ENCODE measurements around the gene AGBL1.

Gene AGBL1

DNA sequence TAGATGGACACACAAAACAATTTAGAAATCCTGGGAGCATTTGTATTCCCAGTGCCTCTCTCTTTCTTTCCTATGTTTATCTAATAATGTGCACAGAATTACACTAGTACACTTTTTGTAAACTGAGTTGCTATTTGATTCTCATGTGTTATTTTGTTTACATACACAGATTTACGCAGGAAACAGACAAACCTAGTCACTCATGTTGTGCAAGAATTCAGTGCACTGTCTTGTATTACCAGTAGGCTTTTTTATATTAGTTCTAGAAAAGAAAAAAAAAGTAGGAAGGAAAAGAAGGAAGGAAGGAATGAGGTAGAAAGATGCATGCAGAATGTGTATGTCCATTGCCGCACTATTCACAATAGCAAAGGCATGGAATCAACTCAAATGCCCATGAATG, 257.4 kb downstream of the AGBL1 start:
- Histone ChIP-seq H3K4me3 (replicated peaks; ENCODE audit: insufficient read depth, low read length) (no peak overlapping the region), H3K27me3 (ENCODE audit: insufficient read depth, poor library complexity, severe bottlenecking) (no peaks in the 10 kb centered on the region), H3K27ac (replicated peaks) (no peak overlapping the region)
- no peak for DNase-seq (ENCODE audit: low read depth in 1 of 2, low spot score in 1 of 2)
- TF ChIP-seq SPI1 (IDR thresholded peaks at IDR 0.05; ENCODE audit: borderline replicate concordance, low read depth) (no peak), GABPA (IDR thresholded peaks at IDR 0.05; ENCODE audit: low read depth) (no peak), POLR2AphosphoS5 (IDR thresholded peaks at IDR 0.05; ENCODE audit: low read depth) (no peak)
- TF ChIP-seq, protein P1, sequence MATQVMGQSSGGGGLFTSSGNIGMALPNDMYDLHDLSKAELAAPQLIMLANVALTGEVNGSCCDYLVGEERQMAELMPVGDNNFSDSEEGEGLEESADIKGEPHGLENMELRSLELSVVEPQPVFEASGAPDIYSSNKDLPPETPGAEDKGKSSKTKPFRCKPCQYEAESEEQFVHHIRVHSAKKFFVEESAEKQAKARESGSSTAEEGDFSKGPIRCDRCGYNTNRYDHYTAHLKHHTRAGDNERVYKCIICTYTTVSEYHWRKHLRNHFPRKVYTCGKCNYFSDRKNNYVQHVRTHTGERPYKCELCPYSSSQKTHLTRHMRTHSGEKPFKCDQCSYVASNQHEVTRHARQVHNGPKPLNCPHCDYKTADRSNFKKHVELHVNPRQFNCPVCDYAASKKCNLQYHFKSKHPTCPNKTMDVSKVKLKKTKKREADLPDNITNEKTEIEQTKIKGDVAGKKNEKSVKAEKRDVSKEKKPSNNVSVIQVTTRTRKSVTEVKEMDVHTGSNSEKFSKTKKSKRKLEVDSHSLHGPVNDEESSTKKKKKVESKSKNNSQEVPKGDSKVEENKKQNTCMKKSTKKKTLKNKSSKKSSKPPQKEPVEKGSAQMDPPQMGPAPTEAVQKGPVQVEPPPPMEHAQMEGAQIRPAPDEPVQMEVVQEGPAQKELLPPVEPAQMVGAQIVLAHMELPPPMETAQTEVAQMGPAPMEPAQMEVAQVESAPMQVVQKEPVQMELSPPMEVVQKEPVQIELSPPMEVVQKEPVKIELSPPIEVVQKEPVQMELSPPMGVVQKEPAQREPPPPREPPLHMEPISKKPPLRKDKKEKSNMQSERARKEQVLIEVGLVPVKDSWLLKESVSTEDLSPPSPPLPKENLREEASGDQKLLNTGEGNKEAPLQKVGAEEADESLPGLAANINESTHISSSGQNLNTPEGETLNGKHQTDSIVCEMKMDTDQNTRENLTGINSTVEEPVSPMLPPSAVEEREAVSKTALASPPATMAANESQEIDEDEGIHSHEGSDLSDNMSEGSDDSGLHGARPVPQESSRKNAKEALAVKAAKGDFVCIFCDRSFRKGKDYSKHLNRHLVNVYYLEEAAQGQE (IDR thresholded peaks at IDR 0.05; ENCODE audit: insufficient replicate concordance, low read depth): no peak
- TF ChIP-seq, protein P2, sequence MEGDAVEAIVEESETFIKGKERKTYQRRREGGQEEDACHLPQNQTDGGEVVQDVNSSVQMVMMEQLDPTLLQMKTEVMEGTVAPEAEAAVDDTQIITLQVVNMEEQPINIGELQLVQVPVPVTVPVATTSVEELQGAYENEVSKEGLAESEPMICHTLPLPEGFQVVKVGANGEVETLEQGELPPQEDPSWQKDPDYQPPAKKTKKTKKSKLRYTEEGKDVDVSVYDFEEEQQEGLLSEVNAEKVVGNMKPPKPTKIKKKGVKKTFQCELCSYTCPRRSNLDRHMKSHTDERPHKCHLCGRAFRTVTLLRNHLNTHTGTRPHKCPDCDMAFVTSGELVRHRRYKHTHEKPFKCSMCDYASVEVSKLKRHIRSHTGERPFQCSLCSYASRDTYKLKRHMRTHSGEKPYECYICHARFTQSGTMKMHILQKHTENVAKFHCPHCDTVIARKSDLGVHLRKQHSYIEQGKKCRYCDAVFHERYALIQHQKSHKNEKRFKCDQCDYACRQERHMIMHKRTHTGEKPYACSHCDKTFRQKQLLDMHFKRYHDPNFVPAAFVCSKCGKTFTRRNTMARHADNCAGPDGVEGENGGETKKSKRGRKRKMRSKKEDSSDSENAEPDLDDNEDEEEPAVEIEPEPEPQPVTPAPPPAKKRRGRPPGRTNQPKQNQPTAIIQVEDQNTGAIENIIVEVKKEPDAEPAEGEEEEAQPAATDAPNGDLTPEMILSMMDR (IDR thresholded peaks at IDR 0.05; ENCODE audit: insufficient read depth, low read length): no peak

DNA sequence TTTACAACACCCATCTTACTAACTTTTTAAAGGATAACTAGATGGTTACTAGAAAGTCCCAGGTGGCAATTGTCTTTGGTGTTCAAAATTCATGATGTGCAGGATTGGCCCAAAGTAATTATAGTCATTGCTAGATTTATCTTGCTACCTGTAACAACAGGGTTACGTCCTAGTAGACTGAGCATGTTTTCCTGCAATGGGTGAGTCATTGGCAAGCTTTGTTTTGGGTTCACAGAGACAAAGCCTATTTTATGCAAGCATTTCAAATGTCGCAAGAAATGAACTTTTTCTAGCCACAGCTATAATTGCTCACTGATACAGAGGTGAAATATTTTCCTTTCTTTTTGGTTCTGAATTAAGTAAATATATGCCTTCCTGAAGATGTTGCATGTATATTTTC, 267.6 kb downstream of the AGBL1 start:
- no peak for DNase-seq (ENCODE audit: low read depth in 1 of 2, low spot score in 1 of 2)
- H3K4me3 ChIP-seq (replicated peaks; ENCODE audit: insufficient read depth, low read length): no peak overlapping the region
- H3K27me3 ChIP-seq (ENCODE audit: insufficient read depth, poor library complexity, severe bottlenecking): no peaks in the 10 kb centered on the region
- no peak overlapping the region for H3K27ac ChIP-seq (replicated peaks)
- TF ChIP-seq SPI1 (IDR thresholded peaks at IDR 0.05; ENCODE audit: borderline replicate concordance, low read depth) (no peak), GABPA (IDR thresholded peaks at IDR 0.05; ENCODE audit: low read depth) (no peak), POLR2AphosphoS5 (IDR thresholded peaks at IDR 0.05; ENCODE audit: low read depth) (no peak)
- TF ChIP-seq, protein P1 (IDR thresholded peaks at IDR 0.05; ENCODE audit: insufficient replicate concordance, low read depth): no peak
- TF ChIP-seq, protein P2 (IDR thresholded peaks at IDR 0.05; ENCODE audit: insufficient read depth, low read length): no peak

DNA sequence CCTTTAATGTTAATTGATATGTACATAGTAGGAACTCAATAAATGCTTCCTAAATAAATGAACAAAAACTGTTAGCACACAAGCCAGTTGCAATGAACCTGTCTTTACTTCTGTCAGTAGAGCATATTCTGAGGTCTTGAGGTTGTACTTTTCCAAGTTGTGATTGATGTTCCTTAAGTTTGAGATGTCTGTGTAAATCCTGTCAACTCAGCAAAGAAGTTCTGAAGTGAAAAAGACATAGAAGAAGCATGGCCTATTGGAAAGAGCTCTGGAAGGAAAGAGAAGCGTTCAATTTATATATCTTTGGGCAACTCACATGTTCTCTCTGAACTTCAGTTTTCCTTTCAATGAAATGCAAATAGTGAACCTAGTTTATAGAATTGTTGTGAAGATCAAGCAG, 269.9 kb downstream of the AGBL1 start:
- Histone ChIP-seq H3K27ac (replicated peaks) (no peak overlapping the region), H3K4me3 (replicated peaks; ENCODE audit: insufficient read depth, low read length) (no peak overlapping the region), H3K27me3 (ENCODE audit: insufficient read depth, poor library complexity, severe bottlenecking) (no peaks in the 10 kb centered on the region)
- TF ChIP-seq, protein P1 (IDR thresholded peaks at IDR 0.05; ENCODE audit: insufficient replicate concordance, low read depth): no peak
- TF ChIP-seq, protein P2 (IDR thresholded peaks at IDR 0.05; ENCODE audit: insufficient read depth, low read length): no peak
- TF ChIP-seq GABPA (IDR thresholded peaks at IDR 0.05; ENCODE audit: low read depth) (no peak), SPI1 (IDR thresholded peaks at IDR 0.05; ENCODE audit: borderline replicate concordance, low read depth) (no peak), POLR2AphosphoS5 (IDR thresholded peaks at IDR 0.05; ENCODE audit: low read depth) (no peak)
- no peak for DNase-seq (ENCODE audit: low read depth in 1 of 2, low spot score in 1 of 2)

All from HL-60 (cell line).